Measurements from ENCODE around the gene FGD5.

FGD5 gene

GRCh38 chr3:14950274-14950673 lies 131.5 kb downstream of the FGD5 start:
- no peak overlapping the region for H3K4me3 ChIP-seq
- in situ Hi-C loops (cut with MboI; ENCODE audit: low sequenced_read_pairs): no loop called here
- H3K4me1 ChIP-seq: peaks cover 14% of the 10 kb centered on the region

GRCh38 chr3:14957153-14957552 lies 138.4 kb downstream of the FGD5 start:
- Histone ChIP-seq H3K4me3 (no peak overlapping the region), H3K36me3 (replicated peaks) (peaks cover 4% of the 10 kb centered on the region), H3K27me3 (ENCODE audit: low read depth) (no peaks in the 10 kb centered on the region), H3K9me3 (no peaks in the 10 kb centered on the region), H3K4me1 (0 out of 2 replicates have a peak, but pooled peaks cover 2% of the 10 kb centered on the region)
- DNase-seq (ENCODE audit: low spot score in 2 of 2): no peak
- in situ Hi-C loops (cut with MboI; ENCODE audit: low sequenced_read_pairs): no loop called here

More at GRCh38 chr3:14950274-14950673, 131.5 kb downstream of the FGD5 start:
- H3K36me3 ChIP-seq (replicated peaks): peaks cover 8% of the 10 kb centered on the region
- no peaks in the 10 kb centered on the region for H3K9me3 ChIP-seq
- H3K27me3 ChIP-seq (ENCODE audit: low read depth): no peaks in the 10 kb centered on the region
- no peak for DNase-seq (ENCODE audit: low spot score in 2 of 2)

GRCh38 chr3:14957925-14958324 lies 139.2 kb downstream of the FGD5 start:
- H3K4me1 ChIP-seq: 0 out of 2 replicates have a peak, but pooled peaks cover 2% of the 10 kb centered on the region
- no peak for DNase-seq (ENCODE audit: low spot score in 2 of 2)
- in situ Hi-C loops (cut with MboI; ENCODE audit: low sequenced_read_pairs): no loop called here
- H3K36me3 ChIP-seq (replicated peaks): peaks cover 4% of the 10 kb centered on the region
- no peaks in the 10 kb centered on the region for H3K9me3 ChIP-seq
- no peaks in the 10 kb centered on the region for H3K27me3 ChIP-seq (ENCODE audit: low read depth)
- H3K4me3 ChIP-seq: no peak overlapping the region

- no peaks in the 10 kb centered on the region for H3K27me3 ChIP-seq (ENCODE audit: low read depth)
- H3K4me1 ChIP-seq: 0 out of 2 replicates have a peak, but pooled peaks cover 2% of the 10 kb centered on the region
- in situ Hi-C loops (cut with MboI; ENCODE audit: low sequenced_read_pairs): no loop called here
- no peak overlapping the region for H3K4me3 ChIP-seq
- H3K36me3 ChIP-seq (replicated peaks): peaks cover 4% of the 10 kb centered on the region
- no peak for DNase-seq (ENCODE audit: low spot score in 2 of 2)
- no peaks in the 10 kb centered on the region for H3K9me3 ChIP-seq
These were observed 140.7 kb downstream of the FGD5 start for GRCh38 chr3:14959359-14959943.

- no peaks in the 10 kb centered on the region for H3K27me3 ChIP-seq (ENCODE audit: low read depth)
- in situ Hi-C loops (cut with MboI; ENCODE audit: low sequenced_read_pairs): no loop called here
- peaks cover 16% of the 10 kb centered on the region for H3K36me3 ChIP-seq (replicated peaks)
- no peaks in the 10 kb centered on the region for H3K4me1 ChIP-seq
- H3K9me3 ChIP-seq: peaks cover 6% of the 10 kb centered on the region
- DNase-seq (ENCODE audit: low spot score in 2 of 2): no peak
- no peak overlapping the region for H3K4me3 ChIP-seq
These were observed 144.0 kb downstream of the FGD5 start for GRCh38 chr3:14962762-14963161.

- Histone ChIP-seq H3K27me3 (ENCODE audit: low read depth) (no peaks in the 10 kb centered on the region), H3K4me1 (no peaks in the 10 kb centered on the region; the same call in 1 of the 2 replicates), H3K9me3 (peaks cover 6% of the 10 kb centered on the region), H3K36me3 (replicated peaks) (peaks cover 17% of the 10 kb centered on the region), H3K4me3 (no peak overlapping the region)
- no peak for DNase-seq (ENCODE audit: low spot score in 2 of 2)
- in situ Hi-C loops (cut with MboI; ENCODE audit: low sequenced_read_pairs): no loop called here
These were observed 148.5 kb downstream of the FGD5 start for GRCh38 chr3:14967285-14967684.

GRCh38 chr3:14969671-14970070 lies 150.9 kb downstream of the FGD5 start:
- Histone ChIP-seq H3K4me3 (no peak overlapping the region), H3K36me3 (replicated peaks) (peaks cover 29% of the 10 kb centered on the region), H3K27me3 (ENCODE audit: low read depth) (no peaks in the 10 kb centered on the region), H3K4me1 (no peaks in the 10 kb centered on the region; the same call in 1 of the 2 replicates), H3K9me3 (peaks cover 6% of the 10 kb centered on the region)
- in situ Hi-C loops (cut with MboI; ENCODE audit: low sequenced_read_pairs): no loop called here
- no peak for DNase-seq (ENCODE audit: low spot score in 2 of 2)

- H3K4me3 ChIP-seq: no peak overlapping the region
- in situ Hi-C loops (cut with MboI; ENCODE audit: low sequenced_read_pairs): no loop called here
- H3K36me3 ChIP-seq (replicated peaks): peaks cover 19% of the 10 kb centered on the region
- H3K27me3 ChIP-seq (ENCODE audit: low read depth): no peaks in the 10 kb centered on the region
- no peaks in the 10 kb centered on the region for H3K9me3 ChIP-seq
- no peak for DNase-seq (ENCODE audit: low spot score in 2 of 2)
- no peaks in the 10 kb centered on the region for H3K4me1 ChIP-seq
These were observed 157.6 kb downstream of the FGD5 start for GRCh38 chr3:14976317-14976716.

- in situ Hi-C loops (cut with MboI; ENCODE audit: low sequenced_read_pairs): no loop called here
- Histone ChIP-seq H3K36me3 (replicated peaks) (peaks cover 6% of the 10 kb centered on the region; the same call in 1 of the 2 replicates), H3K4me1 (no peaks in the 10 kb centered on the region), H3K9me3 (no peaks in the 10 kb centered on the region), H3K27me3 (ENCODE audit: low read depth) (no peaks in the 10 kb centered on the region), H3K4me3 (no peak overlapping the region)
- DNase-seq (ENCODE audit: low spot score in 2 of 2): no peak
These were observed 161.9 kb downstream of the FGD5 start for GRCh38 chr3:14980689-14981088.

Measured in HAP-1 (cell line).